HCEC 1CT (cell line): ENCODE measurements around the gene EIF2D.
A peak's percentile ranks its signal among the peaks of the same experiment; 100 is the strongest.
"Not testable (repeated sequence)": the region's sequence is repeated elsewhere in the genome, so short reads cannot be mapped to it uniquely, and the experiment has no call there.

Experiments used
- DNase-seq: peaks from one replicate; pipeline ENCODE4 v3.0.0-alpha.2; 2017

EIF2D gene

GRCh38 chr1:206612129-206612876, at the start of gene EIF2D:
Gene EIF2D (minus strand): TSS chr1:206612465. CDS start chr1:206612342, 123 bp downstream.
- DNase-seq: peak; percentile 87

- no peak for DNase-seq
These were observed 49.0 kb upstream of the EIF2D start for GRCh38 chr1:206661161-206661820.

- no peak for DNase-seq
These were observed 47.9 kb upstream of the EIF2D start for GRCh38 chr1:206660136-206660535.

- no peak for DNase-seq
These were observed 46.7 kb upstream of the EIF2D start for GRCh38 chr1:206658981-206659273.

GRCh38 chr1:206658264-206658980, 46.2 kb upstream of the EIF2D start:
- DNase-seq: no peak

- no peak for DNase-seq
These were observed 45.5 kb upstream of the EIF2D start for GRCh38 chr1:206657751-206658150.

- no peak for DNase-seq
These were observed 44.7 kb upstream of the EIF2D start for GRCh38 chr1:206656936-206657335.

- no peak for DNase-seq
These were observed 43.2 kb upstream of the EIF2D start for GRCh38 chr1:206655471-206655882.

- no peak for DNase-seq
These were observed 42.6 kb upstream of the EIF2D start for GRCh38 chr1:206654828-206655227.

- no peak for DNase-seq
These were observed 41.6 kb upstream of the EIF2D start for GRCh38 chr1:206653715-206654459.

GRCh38 chr1:206651958-206652890, 40.0 kb upstream of the EIF2D start:
- DNase-seq: no peak

- no peak for DNase-seq
These were observed 38.7 kb upstream of the EIF2D start for GRCh38 chr1:206651014-206651413.

- DNase-seq: no peak
These were observed 37.1 kb upstream of the EIF2D start for GRCh38 chr1:206649261-206649921.

- no peak for DNase-seq
These were observed 35.0 kb upstream of the EIF2D start for GRCh38 chr1:206647224-206647623.

- no peak for DNase-seq
These were observed 34.2 kb upstream of the EIF2D start for GRCh38 chr1:206646504-206646903.

GRCh38 chr1:206643118-206643698, 30.9 kb upstream of the EIF2D start:
- DNase-seq: no peak

- not testable (repeated sequence) for DNase-seq
These were observed 29.8 kb upstream of the EIF2D start for GRCh38 chr1:206642074-206642473.

GRCh38 chr1:206637605-206638004, 25.3 kb upstream of the EIF2D start:
- DNase-seq: no peak

GRCh38 chr1:206636671-206637070, 24.4 kb upstream of the EIF2D start:
- DNase-seq: no peak

- DNase-seq: peak; percentile 38
These were observed 23.7 kb upstream of the EIF2D start for GRCh38 chr1:206635978-206636345.
